HG02970 (cell line): ENCODE results near the gene MCM3AP.

Experiments
- ATAC-seq: cut with Tn5 transposase; IDR thresholded peaks from one replicate; pipeline ENCODE4 v1.9.1; 2021; ENCODE audit warnings: mild to moderate bottlenecking, moderate library complexity, moderate number of reproducible peaks; ENCODE audit not compliant: unreplicated experiment, low FRiP score

MCM3AP gene

DNA sequence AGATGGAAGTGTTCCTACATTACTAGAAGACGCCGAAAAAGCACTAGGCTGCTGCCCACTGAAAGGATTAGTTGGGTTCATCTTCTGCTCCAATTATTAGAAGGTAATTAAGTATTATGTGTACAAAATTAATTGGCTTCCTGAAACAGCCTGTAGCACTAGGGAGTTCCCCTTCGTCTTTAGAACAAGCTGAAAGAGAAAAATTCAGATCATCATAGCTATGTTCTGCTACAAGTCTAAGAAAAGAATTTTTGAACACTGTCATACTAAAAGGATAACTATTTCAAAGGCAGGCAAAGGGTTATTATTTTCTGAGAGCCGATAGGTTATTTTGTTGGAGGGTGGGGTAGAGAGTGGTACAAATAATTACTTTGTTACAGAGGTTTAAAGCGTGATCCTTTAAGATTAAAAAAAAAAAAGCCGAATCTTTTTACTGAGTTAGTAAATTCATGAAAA is at the start of gene MCM3AP:
TSS of gene MCM3AP (minus strand) at position 406 of the 456 bp plus-strand sequence. CDS start at position 81, 325 bp downstream.
- ATAC-seq = no peak

DNA sequence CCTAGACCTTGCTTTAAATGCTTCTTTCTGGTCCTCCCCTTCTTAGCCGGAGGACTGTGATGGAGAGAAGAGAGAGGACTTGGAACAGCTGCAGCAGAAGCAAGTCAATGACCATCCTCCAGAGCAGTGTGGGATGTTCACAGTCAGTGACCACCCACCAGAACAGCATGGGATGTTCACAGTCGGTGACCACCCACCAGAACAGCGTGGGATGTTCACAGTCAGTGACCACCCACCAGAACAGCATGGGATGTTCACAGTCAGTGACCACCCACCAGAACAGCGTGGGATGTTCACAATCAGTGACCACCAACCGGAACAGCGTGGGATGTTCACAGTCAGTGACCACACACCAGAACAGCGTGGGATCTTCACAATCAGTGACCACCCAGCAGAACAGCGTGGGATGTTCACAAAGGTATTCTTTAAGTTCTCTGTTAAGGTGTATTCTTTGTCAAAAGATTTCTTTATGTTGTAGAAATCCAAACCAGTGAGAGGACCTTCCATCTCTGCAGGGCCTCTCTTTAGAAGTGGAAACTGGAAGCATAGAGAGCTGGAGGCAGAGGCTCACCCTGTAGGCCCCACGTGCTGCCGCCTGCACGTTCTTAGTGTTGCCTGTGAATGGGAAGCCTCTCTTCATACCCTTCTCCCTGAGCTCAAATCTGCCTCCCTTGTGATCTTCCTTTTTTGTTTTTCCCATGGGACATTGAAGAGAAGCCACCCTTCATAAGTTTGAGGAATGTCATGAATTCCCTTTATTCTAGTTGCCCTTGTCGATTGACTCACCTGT is 49.1 kb upstream of the MCM3AP start:
- ATAC-seq = no peak

- ATAC-seq = no peak
Measured at GRCh38 chr21:46329796-46330195, 44.4 kb upstream of the MCM3AP start.

DNA sequence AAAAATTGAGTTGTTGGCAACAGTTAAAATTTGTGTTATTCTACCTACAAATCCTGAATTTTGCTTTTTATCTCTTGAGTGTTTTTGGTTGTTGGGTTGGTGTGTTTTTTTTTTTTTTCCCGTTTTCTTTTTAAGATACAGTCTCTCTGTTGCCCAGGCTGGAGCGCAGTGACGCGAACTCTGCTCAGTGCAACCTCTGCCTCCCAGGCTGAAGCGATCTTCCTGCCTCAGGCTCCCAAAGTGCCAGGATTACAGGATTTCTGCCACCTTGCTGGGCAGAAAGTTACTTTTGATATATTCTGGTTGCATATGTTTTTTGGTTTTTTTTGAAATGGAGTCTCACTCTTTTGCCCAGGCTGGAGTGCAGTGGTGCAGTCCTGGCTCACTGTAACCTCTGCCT is 42.7 kb upstream of the MCM3AP start:
- ATAC-seq = no peak

DNA sequence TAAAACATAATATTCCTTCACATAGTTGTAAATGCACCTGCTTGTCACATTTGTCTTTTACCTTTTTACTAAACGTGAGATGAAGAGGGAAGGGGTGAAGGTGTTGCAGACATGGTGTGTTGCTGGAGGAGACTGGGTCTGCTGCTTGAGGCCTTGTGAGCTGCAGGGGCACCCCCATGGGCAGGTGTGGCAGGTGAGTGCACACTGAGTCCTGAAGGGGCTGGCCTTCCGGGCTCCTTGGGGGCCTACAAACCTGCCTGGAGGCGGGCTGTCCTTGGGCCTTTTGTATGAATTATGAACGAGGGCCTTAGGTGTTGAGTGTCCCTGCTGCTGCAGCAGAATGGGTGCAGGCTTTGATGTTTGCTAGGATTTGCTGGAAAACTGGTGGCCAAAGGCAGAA is 42.3 kb upstream of the MCM3AP start:
- ATAC-seq = no peak

DNA sequence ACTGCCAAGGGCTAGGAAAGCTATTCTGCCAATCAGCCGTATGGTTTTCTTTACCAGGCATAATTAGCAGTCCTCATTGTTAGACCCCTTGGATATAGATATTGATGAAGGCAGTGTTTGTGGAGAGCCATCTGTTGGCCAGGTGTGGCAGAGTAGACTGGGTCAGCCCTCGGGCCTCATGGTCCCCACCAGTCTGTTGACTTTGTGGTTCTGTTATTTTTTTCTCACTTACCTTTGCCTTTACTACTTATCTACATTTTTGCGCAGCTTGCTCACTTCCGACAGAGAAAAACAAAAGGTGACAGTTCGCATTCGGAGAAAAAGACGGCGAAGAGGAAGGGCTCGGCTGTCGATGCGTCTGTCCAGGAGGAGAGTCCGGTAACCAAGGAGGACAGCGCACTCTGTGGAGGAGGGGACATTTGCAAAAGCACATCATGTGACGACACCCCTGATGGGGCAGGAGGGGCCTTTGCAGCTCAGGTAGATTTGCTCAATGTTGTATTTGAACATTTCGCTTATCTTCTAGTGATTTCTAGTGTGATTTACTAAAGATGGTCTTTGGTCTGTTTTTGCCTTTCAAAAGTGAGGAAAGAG is 40.8 kb upstream of the MCM3AP start:
- no peak for ATAC-seq

DNA sequence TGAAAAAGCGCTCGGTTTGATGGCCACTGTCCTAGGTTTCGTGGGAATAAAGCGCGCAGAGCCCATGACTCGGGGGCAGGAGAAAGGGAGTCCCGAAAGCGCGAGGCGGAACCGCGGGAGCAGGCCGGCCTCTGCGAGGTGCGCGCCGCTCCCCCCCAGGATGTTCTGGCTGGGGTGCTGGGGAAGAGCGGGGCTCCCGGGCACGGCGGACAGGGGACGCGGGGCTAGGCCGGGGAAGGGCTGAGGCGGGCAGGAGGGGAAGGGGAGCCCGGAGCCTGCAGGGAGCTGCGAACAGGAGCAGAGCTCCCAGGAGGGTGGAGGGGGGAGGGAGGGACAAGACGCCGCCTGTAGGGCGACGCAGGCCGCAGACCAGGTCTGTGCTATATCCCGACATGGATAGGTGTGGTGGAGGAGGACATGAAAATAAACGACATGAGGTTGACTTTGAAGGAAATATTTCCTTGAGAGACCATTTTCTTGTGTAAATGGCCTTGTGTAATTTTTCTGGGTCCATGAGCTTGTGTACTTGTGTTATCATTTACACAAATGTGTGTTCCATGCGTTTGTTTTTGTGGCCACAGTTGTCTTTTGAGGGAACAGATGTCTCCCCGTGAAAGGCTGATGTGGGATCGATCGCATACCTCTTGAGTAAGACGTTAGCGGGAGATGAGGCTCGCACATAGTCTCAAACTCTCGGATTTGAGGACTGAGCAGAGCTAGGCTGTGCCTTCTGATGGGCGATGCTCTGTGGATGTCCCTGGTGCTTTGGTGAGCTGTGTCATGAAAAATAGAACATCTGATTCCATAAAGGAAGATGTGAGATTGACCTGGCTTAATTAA is 39.9 kb upstream of the MCM3AP start:
- ATAC-seq = no peak

- ATAC-seq = peak; percentile 46
Measured at GRCh38 chr21:46324390-46325072, 39.1 kb upstream of the MCM3AP start.

DNA sequence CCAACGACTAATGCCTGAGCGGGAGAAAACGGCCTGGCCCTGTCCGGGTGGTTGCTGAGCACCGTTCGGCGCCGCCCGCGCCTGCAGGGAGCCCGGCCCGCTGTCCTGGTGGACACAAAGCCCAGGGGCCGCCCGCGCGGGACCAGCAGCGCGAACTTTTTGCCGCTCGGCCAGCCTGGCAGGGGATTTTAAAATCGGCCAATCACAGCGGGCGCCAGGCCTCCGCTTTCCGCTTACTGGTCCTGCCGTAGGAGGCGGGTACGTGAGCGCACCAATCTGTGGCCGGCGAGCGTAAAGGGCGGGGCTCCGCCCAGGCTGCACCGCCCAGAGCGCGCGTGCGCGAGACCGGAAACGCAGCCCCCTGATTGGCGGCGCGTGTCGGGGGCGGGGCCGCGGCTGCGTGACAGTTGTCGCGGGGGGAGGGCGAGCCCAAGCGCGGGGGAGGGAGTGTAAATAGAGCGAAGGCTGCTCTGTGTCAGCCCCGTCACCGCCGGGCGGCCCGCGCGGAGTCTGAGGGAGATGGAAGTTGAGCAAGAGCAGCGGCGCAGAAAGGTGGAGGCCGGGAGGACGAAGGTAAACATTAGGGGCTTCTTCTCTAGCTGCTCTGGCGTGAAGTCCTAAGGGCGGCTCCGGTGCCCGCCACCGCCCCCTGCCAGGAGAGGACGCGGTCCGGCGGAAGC is 38.4 kb upstream of the MCM3AP start, which contains the start of the genes C21orf58 and PCNT:
TSS of gene C21orf58 (minus strand) at position 161 of the 680 bp plus-strand sequence. CDS start 1,132 bp downstream, outside the sequence.
TSS of gene PCNT (plus strand) at position 447 of the 680 bp plus-strand sequence. CDS start at position 520, 73 bp downstream.
- peak; percentile 79 for ATAC-seq

DNA sequence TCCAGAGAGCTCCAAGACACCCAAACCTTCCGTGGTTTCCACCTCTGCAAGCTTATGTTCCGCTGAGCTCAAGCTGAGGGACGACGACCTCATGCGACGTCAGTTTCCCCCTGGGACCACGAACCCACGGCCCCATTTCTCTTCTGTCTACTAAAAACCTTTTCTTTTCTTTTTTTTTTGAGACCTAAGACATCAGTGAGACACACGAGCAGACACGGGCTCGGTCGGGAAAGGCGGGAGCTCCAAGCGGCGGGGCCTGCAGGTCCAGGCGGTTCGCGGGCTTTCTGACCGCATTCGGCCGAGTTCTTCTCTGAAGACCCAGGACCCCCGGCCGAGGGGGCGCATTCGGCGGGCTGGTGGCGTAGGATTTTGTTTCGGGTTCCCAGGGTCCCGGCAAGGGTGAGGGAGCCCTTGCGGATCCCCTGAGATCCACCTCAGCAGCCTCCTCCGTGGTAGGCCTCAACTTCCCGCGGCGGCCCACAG is 37.9 kb upstream of the MCM3AP start:
- ATAC-seq = no peak

DNA sequence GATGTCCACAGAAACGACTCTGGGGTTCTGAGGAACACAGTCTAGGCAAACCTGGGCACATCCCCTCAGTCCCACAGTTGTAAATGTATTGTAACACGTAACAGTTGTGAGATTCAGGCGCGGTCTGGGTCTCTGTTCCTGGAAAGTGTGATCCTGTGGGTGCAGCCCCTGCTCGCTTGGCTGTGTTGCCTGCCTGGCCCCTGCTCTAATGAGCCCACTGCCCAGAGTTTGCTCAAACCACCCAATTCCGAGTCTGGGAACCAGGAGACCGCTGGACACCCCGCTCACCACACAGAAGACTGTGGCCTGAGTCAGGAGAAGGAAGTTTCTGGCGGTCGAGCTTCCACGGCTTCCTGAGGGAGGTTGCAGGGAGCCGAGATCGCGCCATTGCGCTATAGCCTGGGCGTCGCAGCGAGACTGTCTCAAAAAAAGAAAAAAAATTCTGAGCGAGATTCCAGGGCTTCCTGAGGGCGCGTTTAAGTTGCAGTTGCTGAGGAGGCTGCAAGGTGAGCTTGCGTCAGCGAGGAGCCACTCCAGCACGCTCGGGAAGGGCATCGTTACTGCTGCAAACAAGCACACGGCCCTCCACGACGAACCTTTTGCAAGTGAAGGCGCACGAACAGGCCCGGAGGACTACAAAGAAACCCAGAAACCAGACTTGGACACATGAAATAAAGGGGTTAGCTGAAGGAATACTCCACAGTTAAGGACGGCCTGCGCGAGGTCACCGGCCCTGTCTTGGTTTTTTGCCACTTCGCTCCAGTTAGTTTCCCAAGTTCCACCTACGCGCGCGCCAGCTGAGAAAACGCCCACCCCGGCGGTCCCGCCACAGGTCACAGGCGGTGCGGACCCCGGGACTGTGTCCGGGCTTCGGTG is 37.2 kb upstream of the MCM3AP start:
- no peak for ATAC-seq

DNA sequence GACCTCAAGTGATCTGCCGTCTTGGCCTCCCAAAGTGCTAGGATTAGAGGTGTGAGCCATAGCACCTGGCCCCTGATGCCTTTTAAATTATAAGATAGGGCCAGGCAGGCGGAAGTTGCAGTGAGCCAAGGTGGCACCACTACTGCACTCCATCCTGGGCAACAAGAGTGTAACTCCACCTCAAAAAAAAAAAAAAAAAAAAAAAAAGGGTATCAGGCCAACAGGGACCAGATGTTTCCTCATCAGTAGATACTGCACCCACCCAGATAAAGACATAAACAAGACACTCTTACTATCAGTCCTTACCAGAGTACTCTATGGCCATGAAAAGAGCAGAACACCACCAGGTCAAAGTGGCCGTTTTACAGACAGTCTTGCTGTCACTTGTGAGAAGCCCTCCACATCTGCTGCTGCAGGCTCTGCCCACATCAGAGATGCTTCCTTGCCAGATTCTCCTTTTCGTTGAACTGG is 35.0 kb upstream of the MCM3AP start:
- ATAC-seq = no peak

DNA sequence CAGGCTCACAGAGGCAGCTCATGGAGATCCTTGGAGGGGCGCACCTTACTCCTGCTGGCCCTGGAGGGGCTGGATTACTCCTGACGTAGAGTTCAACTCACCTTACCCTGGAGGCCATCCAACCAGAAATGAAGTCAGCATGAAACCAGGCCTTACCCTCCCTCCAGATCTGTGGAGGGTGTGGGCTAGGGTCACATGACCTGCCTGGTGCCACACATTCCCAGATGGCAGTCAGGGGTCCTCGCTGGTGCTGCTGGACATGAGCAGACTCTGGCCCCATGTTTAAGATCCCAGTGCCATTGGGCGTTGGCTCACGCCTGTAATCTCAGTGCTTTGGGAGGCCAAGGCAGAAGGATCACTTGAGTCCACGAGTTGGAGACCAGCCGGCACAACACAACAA is 33.8 kb upstream of the MCM3AP start:
- ATAC-seq = no peak

GRCh38 chr21:46318464-46318845 is 33.0 kb upstream of the MCM3AP start:
- ATAC-seq = no peak

GRCh38 chr21:46317710-46318463 is 32.5 kb upstream of the MCM3AP start:
- no peak for ATAC-seq

- ATAC-seq = no peak
Measured at GRCh38 chr21:46316708-46317324, 31.4 kb upstream of the MCM3AP start.

- no peak for ATAC-seq
Measured at GRCh38 chr21:46314441-46315020, 29.1 kb upstream of the MCM3AP start.
